DMS79 (cell line): ENCODE results near the gene ABCC5.
A peak's percentile ranks its signal among the peaks of the same experiment; 100 is the strongest.

Experiments
- DNase-seq: peaks from one replicate; lab custom pipeline; 2025; lab: John Stamatoyannopoulos, UW

The ABCC5 gene

GRCh38 chr3:183975981-183976662, 41.6 kb downstream of the ABCC5 start:
- DNase-seq = peak; percentile 49

GRCh38 chr3:183968666-183969245, 48.9 kb downstream of the ABCC5 start:
- DNase-seq = no peak

GRCh38 chr3:183967693-183968092, 50.0 kb downstream of the ABCC5 start:
- no peak for DNase-seq

GRCh38 chr3:183966361-183966791, 51.3 kb downstream of the ABCC5 start:
- DNase-seq = no peak

GRCh38 chr3:183962807-183963206, 54.9 kb downstream of the ABCC5 start:
- no peak for DNase-seq

- no peak for DNase-seq
Observed at GRCh38 chr3:183959214-183959613, 58.5 kb downstream of the ABCC5 start.

- no peak for DNase-seq
Observed at GRCh38 chr3:183958775-183959174, 58.9 kb downstream of the ABCC5 start.

- no peak for DNase-seq
Observed at GRCh38 chr3:183958226-183958625, 59.5 kb downstream of the ABCC5 start.

- no peak for DNase-seq
Observed at GRCh38 chr3:183954875-183955274, 62.8 kb downstream of the ABCC5 start.

GRCh38 chr3:183953471-183954070, 64.1 kb downstream of the ABCC5 start:
- no peak for DNase-seq

GRCh38 chr3:183951459-183951858, 66.2 kb downstream of the ABCC5 start:
- no peak for DNase-seq

- no peak for DNase-seq
Observed at GRCh38 chr3:183949690-183950089, 68.0 kb downstream of the ABCC5 start.

- DNase-seq = no peak
Observed at GRCh38 chr3:183946037-183946436, 71.6 kb downstream of the ABCC5 start.

GRCh38 chr3:183944775-183945174, 72.9 kb downstream of the ABCC5 start:
- no peak for DNase-seq

GRCh38 chr3:183943739-183944138, 73.9 kb downstream of the ABCC5 start:
- DNase-seq = no peak

- no peak for DNase-seq
Observed at GRCh38 chr3:183941216-183941615, 76.5 kb downstream of the ABCC5 start.

- DNase-seq = no peak
Observed at GRCh38 chr3:183937601-183938286, 79.9 kb downstream of the ABCC5 start.

- no peak for DNase-seq
Observed at GRCh38 chr3:183933160-183933559, 84.5 kb downstream of the ABCC5 start.

- no peak for DNase-seq
Observed at GRCh38 chr3:183931881-183932280, 85.8 kb downstream of the ABCC5 start.

GRCh38 chr3:183930086-183930485, 87.6 kb downstream of the ABCC5 start:
- DNase-seq = no peak

- DNase-seq = no peak
Observed at GRCh38 chr3:183927059-183927458, 90.6 kb downstream of the ABCC5 start.

GRCh38 chr3:183924956-183925355, 92.7 kb downstream of the ABCC5 start:
- DNase-seq = no peak

GRCh38 chr3:183924543-183924942, 93.1 kb downstream of the ABCC5 start:
- DNase-seq = no peak
